GM12891 (cell line): ENCODE data around the gene MSANTD3.
"Not testable (repeated sequence)": the region's sequence is repeated elsewhere in the genome, so short reads cannot be mapped to it uniquely, and the experiment has no call there.

ENCODE experiments used
- PAX5 ChIP-seq: IDR thresholded peaks from 2 replicates; pipeline ENCODE4 v1.6.1; 2011; ENCODE audit warnings: low read length, moderate library complexity, mild to moderate bottlenecking; ENCODE audit not compliant: insufficient read depth, severe bottlenecking
- POLR2A ChIP-seq: IDR thresholded peaks from 2 replicates; pipeline ENCODE4 v1.6.1; 2011; ENCODE audit warnings: low read depth, low read length, control low read depth
- POLR2AphosphoS5 ChIP-seq: IDR thresholded peaks from 2 replicates; pipeline ENCODE4 v1.6.1; 2011; ENCODE audit warnings: low read depth, low read length, control low read depth
- POU2F2 ChIP-seq: IDR thresholded peaks from 2 replicates; pipeline ENCODE4 v1.6.1; 2011; ENCODE audit warnings: low read depth, mild to moderate bottlenecking, control low read depth, low read length, moderate library complexity
- SPI1 ChIP-seq: IDR thresholded peaks from 2 replicates; pipeline ENCODE4 v1.6.1; 2011; ENCODE audit warnings: low read depth, low read length, control low read depth
- TAF1 ChIP-seq: IDR thresholded peaks from 2 replicates; pipeline ENCODE4 v1.6.1; 2011; ENCODE audit warnings: low read depth, low read length, control low read depth

DNA sequence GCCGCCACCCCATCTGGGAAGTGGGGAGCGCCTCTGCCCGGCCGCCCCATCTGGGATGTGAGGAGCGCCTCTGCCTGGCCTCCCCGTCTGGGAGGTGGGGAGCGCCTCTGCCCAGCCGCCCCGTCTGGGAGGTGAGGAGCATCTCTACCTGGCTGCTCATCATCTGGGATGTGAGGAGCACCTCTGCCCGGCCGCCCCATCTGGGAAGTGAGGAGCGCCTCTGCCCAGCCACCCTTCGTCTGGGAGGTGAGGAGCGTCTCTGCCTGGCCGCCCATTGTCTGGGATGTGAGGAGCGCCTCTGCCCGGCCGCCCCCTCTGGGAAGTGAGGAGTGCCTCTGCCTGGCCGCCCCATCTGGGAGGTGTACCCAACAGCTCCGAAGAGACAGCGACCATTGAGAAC is 34.0 kb upstream of the MSANTD3 start:
- TF ChIP-seq POLR2A, TAF1, POLR2AphosphoS5, SPI1, PAX5, POU2F2: not testable (repeated sequence)
